Measurements from ENCODE around the gene CYP3A5. TPM values are rescaled to one million over a fixed set of nuclear protein-coding genes. Genes with fewer than 3 reads are reported as not detected.

The CYP3A5 gene
- total RNA-seq, 1 experiment from 2014 or later, result 9.1 TPM

DNA sequence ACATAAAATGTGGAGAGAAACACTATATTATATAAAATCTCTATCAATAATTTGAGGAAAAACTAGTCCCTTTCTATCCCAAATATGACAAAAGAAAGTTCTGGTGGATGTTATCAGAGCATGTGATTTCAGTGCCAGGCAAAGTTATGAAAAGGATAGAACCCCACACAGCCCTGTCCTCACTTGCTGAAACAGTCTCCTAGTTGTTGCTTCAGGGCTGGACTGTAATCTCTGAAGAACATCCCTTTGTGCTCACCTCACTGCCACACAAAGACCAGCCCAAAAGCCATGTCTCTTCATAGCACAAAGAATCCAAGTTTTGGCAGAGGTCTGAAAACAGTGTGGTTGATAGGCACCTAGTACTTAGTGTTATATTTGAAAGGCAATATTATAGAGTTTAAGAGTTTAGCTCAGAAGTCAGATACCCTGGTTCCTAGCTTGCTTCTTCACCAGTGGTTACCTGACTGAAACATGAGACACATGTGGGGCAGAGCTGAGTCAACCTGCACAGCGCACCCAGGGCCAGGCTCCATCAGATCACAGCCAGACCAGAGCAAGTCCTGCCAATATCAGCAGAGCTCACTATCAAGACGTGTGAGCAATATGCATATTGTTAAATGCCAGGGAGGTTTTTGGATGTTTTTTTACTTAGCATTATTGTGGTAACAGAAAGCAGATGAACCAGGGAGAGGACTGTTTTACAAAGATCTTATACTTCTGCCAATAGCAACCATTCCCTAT lies 30.2 kb upstream of the CYP3A5 start:
- Histone ChIP-seq H3K4me3 (ENCODE audit: low read depth, low read length, poor library complexity, severe bottlenecking) (no peak overlapping the region), H3K4me1 (ENCODE audit: insufficient read depth, low read length, poor library complexity, severe bottlenecking) (no peaks in the 10 kb centered on the region), H3K27ac (ENCODE audit: low read depth, low read length, poor library complexity, severe bottlenecking) (no peak overlapping the region), H3K36me3 (ENCODE audit: insufficient read depth, low read length, poor library complexity, severe bottlenecking) (no peaks in the 10 kb centered on the region), H3K9me3 (ENCODE audit: low read depth, low read length, poor library complexity, severe bottlenecking) (no peaks in the 10 kb centered on the region), H3K27me3 (replicated peaks; ENCODE audit: insufficient read depth, low read depth, low read length, poor library complexity) (no peaks in the 10 kb centered on the region)
- DNase-seq (ENCODE audit: low spot score), result no peak
- no TSS peak for BruUV-seq (replicated peaks)
- POLR2A ChIA-PET (ENCODE audit: low non-redundant PET), result no interaction called here
- CTCF ChIA-PET, result no interaction called here
- intact Hi-C loops (cut with micrococcal nuclease; ENCODE audit: unreplicated experiment), result no loop called here
- no peak for TF ChIP-seq EZH2 (IDR thresholded peaks at IDR 0.05; ENCODE audit: borderline replicate concordance, low read depth, low read length, poor library complexity, severe bottlenecking)
- TF ChIP-seq, protein P1, sequence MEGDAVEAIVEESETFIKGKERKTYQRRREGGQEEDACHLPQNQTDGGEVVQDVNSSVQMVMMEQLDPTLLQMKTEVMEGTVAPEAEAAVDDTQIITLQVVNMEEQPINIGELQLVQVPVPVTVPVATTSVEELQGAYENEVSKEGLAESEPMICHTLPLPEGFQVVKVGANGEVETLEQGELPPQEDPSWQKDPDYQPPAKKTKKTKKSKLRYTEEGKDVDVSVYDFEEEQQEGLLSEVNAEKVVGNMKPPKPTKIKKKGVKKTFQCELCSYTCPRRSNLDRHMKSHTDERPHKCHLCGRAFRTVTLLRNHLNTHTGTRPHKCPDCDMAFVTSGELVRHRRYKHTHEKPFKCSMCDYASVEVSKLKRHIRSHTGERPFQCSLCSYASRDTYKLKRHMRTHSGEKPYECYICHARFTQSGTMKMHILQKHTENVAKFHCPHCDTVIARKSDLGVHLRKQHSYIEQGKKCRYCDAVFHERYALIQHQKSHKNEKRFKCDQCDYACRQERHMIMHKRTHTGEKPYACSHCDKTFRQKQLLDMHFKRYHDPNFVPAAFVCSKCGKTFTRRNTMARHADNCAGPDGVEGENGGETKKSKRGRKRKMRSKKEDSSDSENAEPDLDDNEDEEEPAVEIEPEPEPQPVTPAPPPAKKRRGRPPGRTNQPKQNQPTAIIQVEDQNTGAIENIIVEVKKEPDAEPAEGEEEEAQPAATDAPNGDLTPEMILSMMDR (conservative IDR thresholded peaks at IDR 0.05; ENCODE audit: low read depth, low read length), result no peak

DNA sequence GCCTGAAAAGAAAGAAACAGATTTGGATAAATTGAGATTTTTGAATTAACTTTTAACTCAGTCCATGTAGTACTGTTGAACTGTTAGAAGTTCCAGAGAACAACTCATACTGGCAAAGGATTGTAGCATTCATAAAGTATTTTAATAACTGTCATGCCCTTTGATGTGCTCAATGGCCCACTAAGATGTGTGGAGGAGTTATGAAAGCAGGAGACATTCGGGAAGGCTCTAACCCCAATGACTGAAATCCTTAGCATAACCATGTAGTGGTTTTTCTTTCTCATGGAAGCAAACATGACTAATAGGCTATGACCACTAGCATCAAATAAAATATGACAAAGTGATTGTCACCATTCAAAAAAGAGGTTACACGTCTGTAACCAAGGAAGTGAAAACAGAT lies 29.5 kb upstream of the CYP3A5 start:
- intact Hi-C loops (cut with micrococcal nuclease; ENCODE audit: unreplicated experiment), result no loop called here
- ChIA-PET POLR2A (ENCODE audit: low non-redundant PET) (no interaction called here), CTCF (no interaction called here)
- no peaks in the 10 kb centered on the region for H3K36me3 ChIP-seq (ENCODE audit: insufficient read depth, low read length, poor library complexity, severe bottlenecking)
- no TSS peak for BruUV-seq (replicated peaks)
- H3K9me3 ChIP-seq (ENCODE audit: low read depth, low read length, poor library complexity, severe bottlenecking), result no peaks in the 10 kb centered on the region
- H3K4me1 ChIP-seq (ENCODE audit: insufficient read depth, low read length, poor library complexity, severe bottlenecking), result no peaks in the 10 kb centered on the region
- no peak for DNase-seq (ENCODE audit: low spot score)
- H3K27me3 ChIP-seq (replicated peaks; ENCODE audit: insufficient read depth, low read depth, low read length, poor library complexity), result no peaks in the 10 kb centered on the region
- no peak overlapping the region for H3K27ac ChIP-seq (ENCODE audit: low read depth, low read length, poor library complexity, severe bottlenecking)
- TF ChIP-seq EZH2 (IDR thresholded peaks at IDR 0.05; ENCODE audit: borderline replicate concordance, low read depth, low read length, poor library complexity, severe bottlenecking), result no peak
- TF ChIP-seq, protein P1 (conservative IDR thresholded peaks at IDR 0.05; ENCODE audit: low read depth, low read length), result no peak
- H3K4me3 ChIP-seq (ENCODE audit: low read depth, low read length, poor library complexity, severe bottlenecking), result no peak overlapping the region

DNA sequence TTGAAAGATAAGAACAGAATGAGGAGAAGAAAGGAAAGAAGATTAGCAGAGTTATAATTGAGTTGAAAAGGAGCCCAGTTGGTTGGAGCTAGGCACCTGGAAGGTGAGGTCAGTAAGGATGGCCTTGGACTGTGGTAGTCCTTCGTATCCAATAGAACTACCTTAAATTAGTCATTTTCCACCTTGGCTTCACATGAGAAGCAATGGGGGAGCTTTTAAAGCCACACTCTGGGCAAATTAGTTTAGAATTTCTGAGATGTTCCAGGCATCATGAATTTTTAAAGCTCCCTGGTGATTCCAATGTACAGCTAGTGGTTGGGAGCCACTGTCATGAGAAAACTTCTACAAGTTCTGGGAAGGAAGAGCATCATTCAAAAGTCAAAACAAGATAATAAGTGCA lies 27.3 kb upstream of the CYP3A5 start:
- intact Hi-C loops (cut with micrococcal nuclease; ENCODE audit: unreplicated experiment), result no loop called here
- no peaks in the 10 kb centered on the region for H3K36me3 ChIP-seq (ENCODE audit: insufficient read depth, low read length, poor library complexity, severe bottlenecking)
- DNase-seq (ENCODE audit: low spot score), result no peak
- H3K4me1 ChIP-seq (ENCODE audit: insufficient read depth, low read length, poor library complexity, severe bottlenecking), result no peaks in the 10 kb centered on the region
- no peak for TF ChIP-seq EZH2 (IDR thresholded peaks at IDR 0.05; ENCODE audit: borderline replicate concordance, low read depth, low read length, poor library complexity, severe bottlenecking)
- TF ChIP-seq, protein P1 (conservative IDR thresholded peaks at IDR 0.05; ENCODE audit: low read depth, low read length), result no peak
- no TSS peak for BruUV-seq (replicated peaks)
- CTCF ChIA-PET, result interaction anchor here (0.6 kb wide), 1 partner anchor 564 kb away, joined by 5 read pairs; no protein-coding TSS in a partner anchor
- H3K27me3 ChIP-seq (replicated peaks; ENCODE audit: insufficient read depth, low read depth, low read length, poor library complexity), result no peaks in the 10 kb centered on the region
- H3K9me3 ChIP-seq (ENCODE audit: low read depth, low read length, poor library complexity, severe bottlenecking), result no peaks in the 10 kb centered on the region
- POLR2A ChIA-PET (ENCODE audit: low non-redundant PET), result no interaction called here
- no peak overlapping the region for H3K4me3 ChIP-seq (ENCODE audit: low read depth, low read length, poor library complexity, severe bottlenecking)
- H3K27ac ChIP-seq (ENCODE audit: low read depth, low read length, poor library complexity, severe bottlenecking), result no peak overlapping the region
